Stimulated activated CD8-positive, alpha-beta memory T cell treated with anti-CD3 and anti-CD28 coated beads, Interleukin-4, amount 100 ng/mL, for 24 hours (primary cell): Measurements from ENCODE around the gene TMA7.

ENCODE experiments used
- DNase-seq: peaks from one replicate; pipeline ENCODE4 v3.0.0-alpha.2; 2020; ENCODE audit warnings: low read depth

Gene TMA7

GRCh38 chr3:48409291-48410201, 30.5 kb upstream of the TMA7 start:
- DNase-seq: no peak

- DNase-seq: no peak
These were observed 29.6 kb upstream of the TMA7 start for GRCh38 chr3:48410205-48411040.

DNA sequence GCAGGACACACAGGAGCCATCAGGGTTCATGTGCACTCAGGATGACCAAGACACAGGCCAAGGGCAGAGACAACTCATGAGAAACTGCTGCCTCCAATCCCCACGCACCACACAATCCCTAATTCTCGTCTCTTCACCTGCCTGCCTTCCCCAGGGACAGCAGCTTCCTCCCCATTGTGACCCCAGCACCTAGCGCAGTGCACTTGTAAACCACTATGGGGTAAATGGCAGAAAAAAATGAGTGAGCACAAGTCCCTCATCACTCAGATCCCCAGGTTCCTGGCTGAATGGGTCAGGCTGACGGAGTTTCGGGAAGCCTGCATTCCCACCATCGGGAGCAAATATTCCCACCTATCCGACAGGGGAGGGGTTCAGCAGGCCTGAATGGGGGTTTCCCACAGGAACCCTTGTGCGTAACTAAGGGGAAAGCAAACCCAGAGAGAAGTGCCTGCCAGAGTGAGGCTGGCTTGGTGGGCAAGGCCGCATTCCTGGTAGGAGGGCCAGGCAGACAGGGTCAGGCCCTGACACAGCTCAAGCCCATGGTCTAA, 28.9 kb upstream of the TMA7 start:
- DNase-seq: no peak

GRCh38 chr3:48411606-48412374, 28.3 kb upstream of the TMA7 start:
- no peak for DNase-seq

DNA sequence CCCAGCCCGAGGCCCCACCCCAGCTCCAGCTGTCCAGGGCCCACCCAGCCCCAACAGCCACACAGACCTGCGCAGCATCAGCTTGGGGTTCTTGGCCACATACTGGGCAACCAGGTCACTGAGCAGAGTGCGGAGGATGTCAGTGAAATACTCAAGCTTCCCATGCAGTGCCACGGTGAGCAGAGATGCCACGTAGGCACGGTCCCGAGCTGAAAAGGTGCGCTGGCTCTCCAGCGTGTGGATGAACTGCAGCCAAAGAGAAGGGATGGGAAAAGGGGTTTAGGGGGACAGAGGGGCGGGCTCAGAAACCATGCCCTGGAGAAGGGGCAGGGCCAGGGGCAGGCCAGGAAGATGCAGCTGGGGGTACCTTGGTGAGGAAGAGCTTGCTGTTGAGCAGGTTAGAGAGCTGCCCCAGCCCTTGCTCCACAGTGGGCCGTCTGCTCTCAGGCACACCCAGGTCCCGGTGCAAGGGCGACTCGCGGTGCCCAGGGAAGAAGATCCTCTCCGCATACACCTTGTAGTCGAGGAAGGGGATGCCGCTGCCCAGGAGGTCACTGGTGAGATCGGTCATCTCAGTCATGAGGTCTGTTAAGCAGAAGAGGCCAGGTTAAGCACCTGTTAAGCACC, 27.6 kb upstream of the TMA7 start:
- DNase-seq: no peak

DNA sequence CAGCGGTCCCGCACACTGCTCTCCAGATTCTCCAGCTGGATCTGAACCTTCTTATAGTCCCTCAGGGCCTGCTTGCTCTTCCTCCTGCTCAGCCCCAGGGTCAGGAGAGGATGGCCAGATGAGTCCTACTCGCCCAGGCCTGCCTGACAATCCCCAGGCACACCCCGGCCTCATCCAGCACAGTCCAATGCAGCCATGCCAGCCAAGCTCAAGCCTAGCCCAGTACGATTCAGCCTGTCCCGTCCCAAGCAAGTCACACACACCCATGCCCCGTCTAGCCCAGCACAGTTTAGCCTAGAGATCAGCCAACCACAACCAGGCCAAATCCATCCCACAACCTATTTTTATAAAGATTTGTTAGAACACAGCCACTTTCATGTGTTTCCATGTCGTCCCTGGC, 27.0 kb upstream of the TMA7 start:
- DNase-seq: no peak

- no peak for DNase-seq
These were observed 26.4 kb upstream of the TMA7 start for GRCh38 chr3:48413611-48414010.

GRCh38 chr3:48414376-48415250, 25.4 kb upstream of the TMA7 start:
- no peak for DNase-seq

- DNase-seq: no peak
These were observed 24.7 kb upstream of the TMA7 start for GRCh38 chr3:48415251-48415953.

DNA sequence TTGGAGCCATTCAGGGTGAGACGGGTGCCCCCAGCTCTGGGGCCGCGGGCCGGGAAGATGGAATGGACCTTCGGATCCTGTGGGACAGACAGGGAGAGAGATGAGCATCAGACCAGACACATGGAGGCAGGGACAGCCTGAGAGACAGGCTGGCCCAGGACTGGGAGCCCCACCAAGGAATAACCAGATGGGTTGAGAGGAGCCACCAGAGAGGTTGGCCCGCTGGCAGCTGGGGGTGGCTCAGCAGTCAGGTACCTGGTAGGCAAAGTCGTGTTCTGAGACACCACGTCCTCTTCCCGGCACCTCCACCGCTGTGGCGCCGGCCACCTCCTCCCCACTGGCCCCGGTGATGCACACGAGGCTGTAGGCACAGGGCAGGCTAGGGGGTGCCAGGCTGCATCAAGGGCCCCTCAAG, 24.0 kb upstream of the TMA7 start:
- no peak for DNase-seq

DNA sequence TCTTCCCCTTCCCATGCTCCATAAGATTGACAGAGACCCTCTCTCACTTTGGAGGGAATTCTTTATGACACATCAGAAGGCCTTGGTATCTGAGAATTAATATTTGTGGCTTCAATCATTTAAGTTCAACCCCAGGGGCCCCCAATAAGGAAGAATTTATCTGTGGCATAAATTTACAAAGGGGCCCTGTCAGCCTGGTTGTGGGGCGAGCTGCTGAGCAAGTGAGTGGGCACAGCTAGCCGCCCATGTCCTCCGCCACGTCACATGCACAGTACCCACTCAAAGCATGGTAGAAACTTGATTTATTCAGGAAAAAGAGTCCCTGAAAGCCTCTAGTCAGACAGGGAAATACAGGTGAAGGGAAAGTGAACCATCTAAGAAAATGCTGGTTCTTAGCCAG, 23.5 kb upstream of the TMA7 start:
- DNase-seq: no peak

GRCh38 chr3:48417529-48418108, 22.4 kb upstream of the TMA7 start:
- no peak for DNase-seq

DNA sequence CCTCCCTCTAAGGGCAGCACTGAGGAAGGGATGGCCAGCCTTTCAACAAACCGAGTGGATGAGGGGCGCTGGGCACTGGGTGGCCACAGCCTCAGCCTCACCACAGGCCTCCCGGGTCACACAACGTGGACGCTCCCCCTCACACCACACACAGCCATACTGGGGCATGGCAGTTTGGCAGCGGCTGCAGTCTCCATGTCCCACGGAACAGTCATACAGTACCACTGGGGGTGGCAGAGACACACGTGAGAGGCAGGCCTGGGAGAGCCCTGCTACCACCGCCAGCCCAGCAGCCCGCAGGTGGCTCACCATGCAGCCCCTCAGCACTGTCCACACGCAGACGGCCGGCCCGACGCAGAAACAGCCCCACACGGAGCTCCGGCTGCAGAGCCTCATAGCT, 21.9 kb upstream of the TMA7 start:
- no peak for DNase-seq

- no peak for DNase-seq
These were observed 21.4 kb upstream of the TMA7 start for GRCh38 chr3:48418651-48419050.

DNA sequence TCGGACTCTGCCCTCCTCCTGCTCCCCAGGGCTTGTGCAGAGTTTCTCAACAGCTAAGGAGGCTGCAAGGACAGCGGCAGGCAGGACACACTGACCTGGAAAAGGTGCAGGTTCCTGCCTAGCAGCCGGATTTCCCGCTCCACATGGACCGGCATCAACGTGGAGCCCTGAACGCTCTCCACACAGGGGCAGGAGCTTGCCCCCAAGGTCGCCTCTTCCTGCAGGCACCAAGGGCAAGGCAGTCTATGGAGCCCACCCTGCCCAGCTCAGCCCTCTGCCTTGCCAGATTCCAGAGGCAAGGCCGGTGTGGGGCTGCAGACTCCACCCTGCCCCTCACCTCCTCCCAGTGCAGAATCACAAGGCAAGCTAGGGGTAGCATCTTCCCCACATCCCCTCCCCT, 20.9 kb upstream of the TMA7 start:
- DNase-seq: no peak

DNA sequence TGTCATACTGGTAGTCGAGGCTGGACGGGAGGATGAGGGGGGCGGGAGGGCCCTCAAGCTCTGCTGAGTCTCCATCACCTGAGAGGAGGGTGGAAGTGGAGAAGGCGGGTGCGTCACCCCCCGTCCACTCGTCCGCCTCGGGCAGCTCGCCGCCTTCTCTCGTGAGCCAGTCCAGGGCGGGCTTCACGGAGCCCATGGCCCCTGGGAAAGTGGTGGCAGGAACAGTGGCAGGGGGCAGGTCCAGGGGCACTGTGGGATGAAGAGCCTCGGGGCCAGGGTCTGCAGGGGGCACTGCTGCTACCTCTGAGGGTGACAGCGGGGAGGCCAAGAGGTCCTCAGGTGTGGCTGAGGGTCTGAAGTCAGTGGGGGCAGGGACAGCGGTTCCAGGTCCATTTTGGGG, 20.5 kb upstream of the TMA7 start:
- no peak for DNase-seq

GRCh38 chr3:48420561-48420960, 19.5 kb upstream of the TMA7 start:
- no peak for DNase-seq

- no peak for DNase-seq
These were observed 17.8 kb upstream of the TMA7 start for GRCh38 chr3:48422272-48422671.

GRCh38 chr3:48422681-48423080, 17.4 kb upstream of the TMA7 start:
- DNase-seq: no peak
